Measurements from ENCODE around the gene CLEC18B. TPM values are rescaled to one million over a fixed set of nuclear protein-coding genes. Genes with fewer than 3 reads are reported as not detected.
"Not testable (repeated sequence)": the region's sequence is repeated elsewhere in the genome, so short reads cannot be mapped to it uniquely, and the experiment has no call there.

Gene CLEC18B
- total RNA-seq, 4 donors from 2014 or later, result 0.63 to 0.65 TPM; not detected in 2

DNA sequence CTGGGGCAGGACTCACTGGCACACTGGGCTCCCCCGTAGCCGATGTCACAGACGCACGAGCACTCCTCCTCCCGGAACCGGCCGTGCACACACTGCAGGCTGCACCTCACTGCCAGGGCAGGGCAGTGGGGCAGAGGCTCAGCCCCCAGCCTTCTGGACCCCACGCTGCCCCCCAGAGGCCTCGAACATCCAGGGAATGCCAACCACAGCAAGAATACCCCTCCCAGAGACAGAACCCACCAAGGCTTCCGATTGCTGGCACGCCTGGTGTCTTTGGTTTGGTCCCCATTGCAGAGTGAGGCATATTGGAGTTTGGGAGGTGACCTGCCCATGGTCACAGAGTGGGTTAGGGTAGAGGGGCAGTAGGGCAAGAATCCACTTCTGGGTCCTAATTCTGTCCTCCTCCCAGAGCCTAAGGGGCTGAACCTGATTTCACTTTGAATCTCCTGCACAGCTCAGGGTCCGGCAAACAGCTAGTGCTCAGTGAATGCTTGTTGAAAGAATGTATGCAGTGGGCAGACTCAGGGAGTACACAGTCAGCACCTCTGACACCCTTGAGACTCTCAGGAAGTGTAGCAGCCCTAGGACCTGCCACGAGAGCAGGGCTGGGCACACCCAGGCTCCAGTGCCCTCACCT is 9.0 kb downstream of the CLEC18B start:
- not testable (repeated sequence) for ATAC-seq (ENCODE audit: low FRiP score); DNase-seq (ENCODE audit: low spot score)

DNA sequence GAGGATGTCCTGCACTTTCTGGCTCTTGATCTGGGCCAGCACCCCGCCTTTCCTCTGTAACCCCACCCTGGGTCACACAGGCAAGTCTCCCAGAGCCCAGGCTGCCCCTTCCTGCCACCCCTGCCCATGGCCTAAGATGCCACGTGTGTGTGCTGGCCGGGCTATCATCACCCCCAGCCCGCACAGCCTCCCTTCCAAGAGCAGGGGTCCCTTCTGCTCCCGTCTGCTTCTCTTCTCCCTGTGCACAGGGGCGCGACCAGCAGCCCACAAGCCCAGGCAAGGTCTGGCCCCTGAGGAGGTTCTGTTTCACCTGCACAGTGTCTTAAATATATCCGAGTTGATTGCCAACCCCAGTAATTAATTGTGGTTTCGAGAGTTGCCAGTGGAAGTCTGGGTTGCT is 10.3 kb downstream of the CLEC18B start:
- ATAC-seq (ENCODE audit: low FRiP score); DNase-seq (ENCODE audit: low spot score): not testable (repeated sequence)

- not testable (repeated sequence) for ATAC-seq (ENCODE audit: low FRiP score); DNase-seq (ENCODE audit: low spot score)
Measured at GRCh38 chr16:74410057-74410957, 11.0 kb downstream of the CLEC18B start.

DNA sequence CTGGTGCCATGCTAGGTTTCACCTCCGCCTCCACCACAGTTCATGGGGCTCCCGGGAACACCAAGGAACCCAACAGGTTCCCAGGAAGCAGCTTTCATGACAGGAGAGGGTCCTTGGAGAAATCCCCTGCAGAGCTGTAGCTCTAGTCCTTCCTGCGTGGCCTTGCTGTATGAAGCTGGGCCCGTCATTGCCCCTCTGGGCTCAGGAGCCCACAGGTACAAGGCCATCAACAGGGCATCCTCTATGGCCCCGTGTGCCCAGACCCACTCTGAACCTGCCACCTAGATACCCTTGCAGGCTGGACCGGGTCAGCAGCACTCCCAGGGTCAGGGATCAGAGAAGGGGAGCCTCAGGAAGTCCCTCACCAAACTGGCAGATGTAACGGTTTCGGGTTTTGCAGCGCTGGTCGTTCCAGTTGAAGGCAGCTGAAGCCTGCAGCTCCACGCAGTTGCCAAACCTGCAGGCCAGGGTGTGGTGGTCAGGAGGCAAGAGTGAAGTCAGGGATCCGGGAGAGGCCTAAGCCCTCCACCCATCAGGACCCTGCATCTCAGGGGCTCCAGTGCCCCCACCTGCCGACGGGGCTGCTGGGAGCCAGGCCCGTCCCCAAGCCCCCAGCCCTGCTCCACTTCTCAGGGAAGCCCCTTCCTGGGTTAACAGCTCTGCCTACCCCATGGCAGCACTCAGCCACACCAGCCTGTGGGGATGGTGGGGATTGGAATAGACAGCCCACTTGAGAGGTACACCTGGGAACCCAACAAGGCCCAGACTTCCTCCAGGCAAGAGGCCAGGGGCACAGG is 11.9 kb downstream of the CLEC18B start:
- not testable (repeated sequence) for DNase-seq (ENCODE audit: low spot score); ATAC-seq (ENCODE audit: low FRiP score)

DNA sequence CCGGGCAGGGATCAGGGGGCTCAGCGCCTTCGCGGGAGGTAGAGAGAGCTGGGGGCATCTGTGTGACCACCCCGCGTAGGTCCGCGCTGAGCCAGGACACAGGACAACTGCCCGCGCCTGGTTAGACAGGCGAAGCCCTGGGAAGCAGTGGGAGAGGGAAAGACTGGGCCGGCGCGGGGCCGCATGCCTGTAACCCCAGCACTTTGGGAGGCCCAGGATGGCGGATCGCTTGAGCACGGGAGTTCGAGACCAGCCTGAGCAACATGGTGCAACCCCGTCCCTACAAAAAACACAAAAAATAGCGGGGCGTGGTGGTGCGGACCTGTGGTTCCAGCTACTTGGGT is 13.9 kb downstream of the CLEC18B start:
- peak; percentile 48 for ATAC-seq (ENCODE audit: low FRiP score)

DNA sequence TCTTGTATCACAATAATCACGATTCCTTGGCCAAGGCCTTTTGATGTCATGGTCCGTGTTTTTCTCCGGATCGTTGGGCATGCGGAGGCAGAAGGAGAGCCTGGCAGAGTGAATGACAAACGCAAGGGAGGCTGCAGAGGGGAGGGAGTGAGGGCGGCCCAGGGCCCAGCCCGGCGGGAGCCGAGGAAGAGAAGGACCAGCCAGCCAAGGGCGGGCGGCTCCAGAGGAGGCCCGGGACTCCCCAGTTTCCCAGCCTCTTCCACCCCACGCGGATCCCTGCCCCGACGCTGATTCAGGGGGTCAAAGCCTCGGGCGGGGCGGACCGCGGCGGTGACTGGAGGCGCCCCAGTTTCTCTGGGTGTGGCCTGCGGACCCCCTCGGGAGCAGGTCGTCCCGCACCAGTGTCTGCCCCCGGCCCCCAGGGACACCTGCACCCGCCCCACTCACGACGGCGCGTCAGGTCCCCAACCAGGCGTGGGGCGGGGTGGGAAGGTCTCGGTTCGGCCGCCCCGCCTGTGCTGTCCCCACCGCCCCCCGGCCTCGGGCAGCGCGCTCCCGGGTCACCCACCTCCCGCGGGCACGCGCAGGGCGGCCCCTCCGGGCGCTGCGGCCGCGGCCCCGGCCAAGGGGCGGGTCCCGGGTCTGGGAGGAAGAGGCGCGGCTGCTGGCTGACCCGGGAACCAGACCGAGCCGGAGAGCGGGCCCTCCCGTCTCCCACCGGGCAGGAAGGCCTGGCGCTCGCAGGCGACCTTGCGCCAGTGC is 14.5 kb downstream of the CLEC18B start:
- ATAC-seq (ENCODE audit: low FRiP score), result peak; percentile 90
- DNase-seq (ENCODE audit: low spot score), result not testable (repeated sequence)

More for the DNA sequence above, 13.9 kb downstream of the CLEC18B start:
- DNase-seq (ENCODE audit: low spot score), result not testable (repeated sequence)

- DNase-seq (ENCODE audit: low spot score); ATAC-seq (ENCODE audit: low FRiP score): not testable (repeated sequence)
Measured at GRCh38 chr16:74404148-74404933, 16.9 kb downstream of the CLEC18B start.

- not testable (repeated sequence) for ATAC-seq (ENCODE audit: low FRiP score); DNase-seq (ENCODE audit: low spot score)
Measured at GRCh38 chr16:74400238-74400637, 21.0 kb downstream of the CLEC18B start.

- ATAC-seq (ENCODE audit: low FRiP score), result peak; percentile 46
- DNase-seq (ENCODE audit: low spot score), result not testable (repeated sequence)
Measured at GRCh38 chr16:74398212-74398895, 22.9 kb downstream of the CLEC18B start.

GRCh38 chr16:74396521-74397017 is 24.7 kb downstream of the CLEC18B start:
- not testable (repeated sequence) for DNase-seq (ENCODE audit: low spot score)
- ATAC-seq (ENCODE audit: low FRiP score), result peak; percentile 57

DNA sequence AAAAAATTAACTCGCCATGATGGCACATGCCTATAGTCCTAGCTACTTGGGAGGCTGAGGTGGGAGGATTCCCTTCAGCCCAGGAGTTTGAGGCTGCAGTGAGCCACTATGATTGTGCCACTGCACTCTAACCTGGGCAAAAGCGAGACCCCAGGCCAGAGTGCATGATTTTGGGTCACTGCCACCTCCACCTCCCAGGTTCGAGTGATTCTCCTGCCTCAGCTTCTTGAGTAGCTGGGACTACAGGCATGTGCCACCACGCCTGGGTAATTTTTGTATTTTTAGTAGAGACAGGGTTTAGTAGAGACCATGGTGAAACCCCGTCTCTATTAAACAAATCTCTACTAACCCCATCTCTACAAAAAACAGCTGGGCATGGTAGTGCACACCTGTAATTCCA is 26.7 kb downstream of the CLEC18B start:
- not testable (repeated sequence) for ATAC-seq (ENCODE audit: low FRiP score); DNase-seq (ENCODE audit: low spot score)

DNA sequence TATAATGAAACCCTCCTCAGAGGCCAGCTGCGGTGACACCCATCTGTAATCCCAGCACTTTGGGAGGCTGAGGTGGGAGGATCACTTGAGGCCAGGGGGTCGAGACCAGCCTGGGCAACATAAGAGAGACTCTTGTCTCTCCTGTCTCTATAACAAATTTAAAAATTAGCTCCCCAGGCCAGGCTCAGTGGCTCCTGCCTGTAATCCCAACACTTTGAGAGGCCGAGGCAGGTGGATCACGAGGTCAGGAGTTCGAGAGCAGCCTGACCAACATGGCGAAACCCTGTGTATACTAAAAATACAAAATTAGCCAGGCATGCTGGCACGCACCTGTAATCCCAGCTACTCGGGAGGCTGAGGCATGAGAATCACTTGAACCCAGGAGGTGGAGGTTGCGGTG is 27.1 kb downstream of the CLEC18B start:
- not testable (repeated sequence) for DNase-seq (ENCODE audit: low spot score); ATAC-seq (ENCODE audit: low FRiP score)

DNA sequence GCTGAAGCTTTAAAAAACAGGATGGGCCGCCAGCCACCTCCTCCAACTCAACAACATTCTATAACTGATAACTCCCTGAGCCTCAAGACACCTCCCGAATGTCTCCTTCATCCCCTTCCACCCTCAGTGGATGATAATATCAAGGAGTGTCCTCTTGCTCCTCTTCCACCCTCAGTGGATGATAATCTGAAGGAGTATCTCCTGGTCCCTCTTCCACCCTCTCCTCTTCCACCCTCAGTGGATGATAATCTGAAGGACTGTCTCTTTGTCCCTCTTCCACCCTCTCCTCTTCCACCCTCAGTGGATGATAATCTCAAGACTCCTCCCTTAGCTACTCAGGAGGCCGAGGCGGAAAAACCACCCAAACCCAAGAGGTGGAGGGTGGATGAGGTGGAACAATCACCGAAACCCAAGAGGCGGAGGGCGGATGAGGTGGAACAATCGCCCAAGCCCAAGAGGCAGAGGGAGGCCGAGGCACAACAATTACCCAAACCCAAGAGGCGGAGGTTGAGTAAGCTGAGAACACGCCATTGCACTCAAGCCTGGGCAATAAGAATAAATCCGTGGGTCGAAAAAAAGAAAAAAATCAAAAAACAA is 29.7 kb downstream of the CLEC18B start:
- not testable (repeated sequence) for DNase-seq (ENCODE audit: low spot score); ATAC-seq (ENCODE audit: low FRiP score)

- not testable (repeated sequence) for ATAC-seq (ENCODE audit: low FRiP score); DNase-seq (ENCODE audit: low spot score)
Measured at GRCh38 chr16:74382339-74383034, 38.8 kb downstream of the CLEC18B start.

- not testable (repeated sequence) for DNase-seq (ENCODE audit: low spot score)
Measured at GRCh38 chr16:74373847-74374184, 47.5 kb downstream of the CLEC18B start.

More at GRCh38 chr16:74373847-74374184, 47.5 kb downstream of the CLEC18B start:
- ATAC-seq (ENCODE audit: low FRiP score), result not testable (repeated sequence)
